GM06990 (cell line): ENCODE measurements around the gene SPAG8.

Source experiments
- DNase-seq: peaks from one replicate; pipeline ENCODE4 v3.0.0-alpha.2; 2011; ENCODE audit not compliant: insufficient read length; ENCODE audit errors: extremely low read depth
- H3K27me3 ChIP-seq: replicated peaks from 2 replicates; pipeline ENCODE4 v1.6.0; 2011; ENCODE audit warnings: low read length; ENCODE audit not compliant: control insufficient read depth, insufficient read depth
- H3K36me3 ChIP-seq: 2 replicates; pipeline ENCODE4 v1.5.1; 2011; ENCODE audit warnings: low read length; ENCODE audit not compliant: control insufficient read depth, insufficient read depth
- H3K4me3 ChIP-seq: replicated peaks from 2 replicates; pipeline ENCODE4 v1.5.1; 2011; ENCODE audit warnings: low read depth, mild to moderate bottlenecking, control low read depth, low read length
- TF ChIP-seq, protein P1 (sequence below): IDR thresholded peaks from 2 replicates; pipeline ENCODE4 v1.5.1; 2011; ENCODE audit warnings: low read length, control low read depth, mild to moderate bottlenecking, inconsistent platforms; ENCODE audit not compliant: insufficient read depth, poor library complexity, severe bottlenecking

SPAG8 gene

DNA sequence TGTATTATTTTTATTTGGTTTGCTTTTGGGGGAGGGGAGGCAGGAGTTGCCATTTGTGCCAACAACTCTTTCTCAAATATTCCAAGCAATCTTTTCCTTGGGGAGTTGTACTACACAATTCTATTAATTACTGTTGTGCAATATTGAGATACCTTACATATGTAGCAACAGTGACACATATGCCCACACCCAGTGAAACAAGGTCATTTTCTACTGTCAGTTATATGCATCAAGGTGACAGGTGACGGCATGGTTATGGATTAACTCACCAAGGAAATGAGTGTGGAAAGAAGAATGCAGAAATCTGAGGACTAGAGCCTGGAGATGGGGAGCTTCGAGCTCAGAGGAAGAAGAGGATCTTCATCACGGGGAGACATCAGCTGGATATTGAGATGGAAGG, 40.1 kb downstream of the SPAG8 start:
- no peak overlapping the region for H3K4me3 ChIP-seq
- TF ChIP-seq, protein P1, sequence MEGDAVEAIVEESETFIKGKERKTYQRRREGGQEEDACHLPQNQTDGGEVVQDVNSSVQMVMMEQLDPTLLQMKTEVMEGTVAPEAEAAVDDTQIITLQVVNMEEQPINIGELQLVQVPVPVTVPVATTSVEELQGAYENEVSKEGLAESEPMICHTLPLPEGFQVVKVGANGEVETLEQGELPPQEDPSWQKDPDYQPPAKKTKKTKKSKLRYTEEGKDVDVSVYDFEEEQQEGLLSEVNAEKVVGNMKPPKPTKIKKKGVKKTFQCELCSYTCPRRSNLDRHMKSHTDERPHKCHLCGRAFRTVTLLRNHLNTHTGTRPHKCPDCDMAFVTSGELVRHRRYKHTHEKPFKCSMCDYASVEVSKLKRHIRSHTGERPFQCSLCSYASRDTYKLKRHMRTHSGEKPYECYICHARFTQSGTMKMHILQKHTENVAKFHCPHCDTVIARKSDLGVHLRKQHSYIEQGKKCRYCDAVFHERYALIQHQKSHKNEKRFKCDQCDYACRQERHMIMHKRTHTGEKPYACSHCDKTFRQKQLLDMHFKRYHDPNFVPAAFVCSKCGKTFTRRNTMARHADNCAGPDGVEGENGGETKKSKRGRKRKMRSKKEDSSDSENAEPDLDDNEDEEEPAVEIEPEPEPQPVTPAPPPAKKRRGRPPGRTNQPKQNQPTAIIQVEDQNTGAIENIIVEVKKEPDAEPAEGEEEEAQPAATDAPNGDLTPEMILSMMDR, result no peak
- no peak for DNase-seq
- H3K27me3 ChIP-seq, result no peaks in the 10 kb centered on the region
- no peaks in the 10 kb centered on the region for H3K36me3 ChIP-seq

DNA sequence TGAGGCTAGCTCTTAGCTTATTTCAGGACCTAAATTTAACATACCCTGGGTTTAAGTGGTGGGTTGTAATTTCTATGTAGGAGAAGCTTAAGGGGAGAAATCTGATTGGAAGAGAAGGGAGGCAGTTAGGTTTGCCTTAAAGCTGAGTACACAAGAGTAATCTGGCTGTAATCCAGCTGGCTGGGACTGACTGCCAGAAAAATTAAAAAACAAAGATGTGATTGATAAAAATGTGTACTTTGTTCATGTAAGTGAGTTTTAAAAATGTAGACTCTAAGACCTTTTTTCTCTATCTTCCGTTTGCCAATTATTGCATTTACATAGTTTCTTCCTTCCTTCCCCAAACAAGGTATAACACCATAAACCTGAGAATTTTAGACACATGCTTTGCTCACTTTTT, 40.5 kb downstream of the SPAG8 start:
- no peaks in the 10 kb centered on the region for H3K27me3 ChIP-seq
- TF ChIP-seq, protein P1, result no peak
- H3K4me3 ChIP-seq, result no peak overlapping the region
- DNase-seq, result no peak
- H3K36me3 ChIP-seq, result no peaks in the 10 kb centered on the region

DNA sequence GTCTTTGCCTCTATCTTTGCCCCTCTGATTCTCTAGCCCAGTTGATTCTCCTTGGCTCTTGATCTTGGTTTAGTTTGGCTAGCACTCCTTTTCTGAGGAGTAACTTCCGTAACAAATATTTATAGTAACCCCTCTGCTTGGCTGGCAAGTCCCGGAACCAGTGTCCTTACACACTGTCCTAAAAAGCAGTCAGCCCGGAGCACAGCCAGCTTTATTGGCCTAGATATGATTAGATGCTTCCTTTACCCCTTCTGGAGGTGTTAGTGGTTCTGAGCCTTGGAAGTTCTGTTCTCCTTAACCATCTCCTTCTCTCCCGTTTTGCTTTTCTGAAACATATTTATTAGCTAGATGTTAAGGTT, 41.0 kb downstream of the SPAG8 start:
- Histone ChIP-seq H3K27me3 (no peaks in the 10 kb centered on the region), H3K36me3 (no peaks in the 10 kb centered on the region), H3K4me3 (no peak overlapping the region)
- TF ChIP-seq, protein P1, result no peak
- DNase-seq, result no peak

DNA sequence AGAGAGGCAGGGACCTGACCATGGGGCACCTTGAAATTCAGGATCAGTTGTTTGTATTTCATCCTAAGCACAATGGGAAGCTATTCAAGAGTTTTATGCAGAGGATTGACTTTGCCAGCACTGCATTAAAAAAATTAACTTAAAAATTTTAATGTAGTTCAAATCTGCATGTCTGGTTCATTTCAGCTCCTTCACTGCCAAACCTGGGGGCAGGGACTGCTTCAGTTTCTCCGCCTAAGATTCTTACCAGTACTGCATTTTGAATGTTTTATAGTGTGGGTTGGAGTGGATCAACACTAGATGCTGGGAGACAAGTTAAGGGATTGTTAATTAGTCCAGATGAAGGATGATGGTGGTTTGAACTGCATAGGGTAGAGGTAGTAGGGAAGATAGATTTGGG, 42.3 kb downstream of the SPAG8 start:
- H3K27me3 ChIP-seq, result no peaks in the 10 kb centered on the region
- TF ChIP-seq, protein P1, result no peak
- H3K36me3 ChIP-seq, result no peaks in the 10 kb centered on the region
- no peak overlapping the region for H3K4me3 ChIP-seq
- no peak for DNase-seq

DNA sequence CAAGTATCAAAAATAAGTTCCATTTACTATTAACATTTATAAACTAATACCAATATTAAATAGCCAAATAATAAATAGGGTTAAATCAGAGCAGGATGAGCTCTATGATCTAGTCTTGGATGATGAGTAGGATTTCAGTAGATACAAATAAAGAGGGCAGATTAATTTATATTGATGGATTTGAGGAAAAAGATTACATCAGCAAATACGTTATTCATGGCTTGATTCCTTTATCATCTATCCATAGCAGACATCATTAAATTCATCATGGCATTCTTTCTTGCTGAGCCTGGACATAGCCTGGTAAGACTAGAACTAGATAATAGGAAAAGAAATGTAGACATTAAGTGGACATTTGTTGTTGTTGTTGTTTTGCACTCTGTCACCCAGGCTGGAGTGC, 44.6 kb downstream of the SPAG8 start:
- Histone ChIP-seq H3K36me3 (no peaks in the 10 kb centered on the region), H3K4me3 (no peak overlapping the region), H3K27me3 (no peaks in the 10 kb centered on the region)
- TF ChIP-seq, protein P1, result no peak
- DNase-seq, result no peak

DNA sequence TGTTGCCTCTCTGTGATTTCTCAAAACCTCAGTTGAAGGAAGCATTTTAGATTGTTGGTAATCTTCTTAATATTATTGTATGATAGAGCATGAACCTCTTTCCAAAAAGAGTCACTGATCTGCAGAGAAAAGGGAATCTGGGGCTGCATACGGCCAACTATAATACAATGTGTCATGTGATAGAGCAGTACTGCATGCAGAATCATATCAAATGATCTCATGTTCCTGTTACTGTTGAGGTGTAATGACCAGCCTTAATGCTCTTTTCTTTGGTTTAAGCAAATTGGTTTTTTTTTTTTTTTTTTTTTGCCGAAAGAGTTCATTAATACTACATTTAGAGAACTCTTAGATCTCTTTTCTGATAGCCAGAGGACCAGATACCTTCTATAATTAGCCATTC, 45.1 kb downstream of the SPAG8 start:
- Histone ChIP-seq H3K36me3 (no peaks in the 10 kb centered on the region), H3K27me3 (no peaks in the 10 kb centered on the region), H3K4me3 (no peak overlapping the region)
- TF ChIP-seq, protein P1, result no peak
- DNase-seq, result no peak
